Vagina (tissue), 2 donors: ENCODE results near the gene RNF144A. TPM values are rescaled to one million over a fixed set of nuclear protein-coding genes. Genes with fewer than 3 reads are reported as not detected.

Source experiments
- DNase-seq, 2 donors: peaks; one replicate each; pipeline ENCODE4 v3.0.0-alpha.2; 2017; ENCODE audit errors: extremely low spot score in 2 of 2
- H3K27ac ChIP-seq: fragments of 200-600 bp; sonication (generic); one replicate; pipeline ENCODE4 v1.5.1; 2019
- H3K27me3 ChIP-seq: fragments of 200-600 bp; sonication (generic); one replicate; pipeline ENCODE4 v1.5.1; 2019
- H3K36me3 ChIP-seq, 2 donors: fragments of 200-600 bp; sonication (generic); one replicate each; pipeline ENCODE4 v1.5.1; 2017 to 2019
- H3K4me1 ChIP-seq: fragments of 200-600 bp; sonication (generic); one replicate; pipeline ENCODE4 v1.5.1; 2019
- H3K4me3 ChIP-seq, 2 donors: fragments of 200-600 bp; sonication (generic); 1 replicate in 1 of 2; 2 replicates in 1 of 2; pipeline ENCODE4 v1.5.1; 2016 to 2019
- H3K9me3 ChIP-seq: fragments of 200-600 bp; sonication (generic); one replicate; pipeline ENCODE4 v1.5.1; 2019
- CTCF ChIP-seq, 3 experiments: fragments of 450-650 bp in 2 of 3; fragments of 200-600 bp in 1 of 3; sonication (generic) in 1 of 3; IDR thresholded peaks; one replicate each; pipeline ENCODE4 v1.5.1; 2017 to 2019; ENCODE audit warnings: antibody characterized with exemption in 3 of 3, mild to moderate bottlenecking in 2 of 3, moderate library complexity in 2 of 3
- POLR2A ChIP-seq, 2 donors: fragments of 450-650 bp; IDR thresholded peaks; one replicate each; pipeline ENCODE4 v1.6.1; 2017; ENCODE audit warnings: antibody characterized with exemption in 2 of 2, mild to moderate bottlenecking in 2 of 2, moderate library complexity in 2 of 2
- POLR2AphosphoS5 ChIP-seq, 2 donors: sonication (generic); formaldehyde crosslinking; IDR thresholded peaks; one replicate each; pipeline ENCODE4 v1.9.0; 2017; ENCODE audit warnings: antibody characterized with exemption in 2 of 2, mild to moderate bottlenecking in 2 of 2, low read depth in 1 of 2; ENCODE audit not compliant: insufficient read depth in 1 of 2
- intact Hi-C: fragments of 100-400 bp; cut with DNase I; formaldehyde crosslinking; loops from one replicate; pipeline ENCODE4 v1.15.1; 2023
- total RNA-seq: library from RNA; depleted of rRNA; stranded (reverse); fragments of >200 nt; gene quantifications from one replicate; pipeline ENCODE4 v1.2.3, GENCODE V29; 2016

The RNF144A gene
- total RNA-seq, 1 donor from 2014 or later = 17.2 TPM

GRCh38 chr2:7020468-7020867 lies 103.3 kb downstream of the RNF144A start:
- Histone ChIP-seq H3K4me1 (peaks cover 55% of the 10 kb centered on the region), H3K9me3 (no peaks in the 10 kb centered on the region), H3K36me3 (peaks cover 0 to 15% of the 10 kb centered on the region in 2 donors), H3K27me3 (no peaks in the 10 kb centered on the region), H3K4me3 (no peak overlapping the region), H3K27ac (no peak overlapping the region)
- DNase-seq = no peak
- no peak for TF ChIP-seq POLR2AphosphoS5 (IDR thresholded peaks at IDR 0.05; ENCODE audit: insufficient read depth in 1 of 2, low read depth in 1 of 2)
- no peak for TF ChIP-seq POLR2A (IDR thresholded peaks at IDR 0.05)
- no peak for TF ChIP-seq CTCF (IDR thresholded peaks at IDR 0.05)
- intact Hi-C loops = no loop called here

GRCh38 chr2:7020939-7021470 lies 103.8 kb downstream of the RNF144A start:
- peaks cover 0 to 15% of the 10 kb centered on the region in 2 donors for H3K36me3 ChIP-seq
- H3K27me3 ChIP-seq = no peaks in the 10 kb centered on the region
- no peak for DNase-seq
- H3K4me1 ChIP-seq = peaks cover 53% of the 10 kb centered on the region
- H3K9me3 ChIP-seq = no peaks in the 10 kb centered on the region
- no peak overlapping the region for H3K4me3 ChIP-seq
- no peak overlapping the region for H3K27ac ChIP-seq
- intact Hi-C loops = no loop called here
- TF ChIP-seq POLR2AphosphoS5 (IDR thresholded peaks at IDR 0.05; ENCODE audit: insufficient read depth in 1 of 2, low read depth in 1 of 2) (no peak), CTCF (IDR thresholded peaks at IDR 0.05) (no peak), POLR2A (IDR thresholded peaks at IDR 0.05) (no peak)

GRCh38 chr2:7022492-7023385 lies 105.5 kb downstream of the RNF144A start:
- Histone ChIP-seq H3K4me1 (peaks cover 52% of the 10 kb centered on the region), H3K4me3 (no peak overlapping the region), H3K27me3 (no peaks in the 10 kb centered on the region), H3K9me3 (no peaks in the 10 kb centered on the region), H3K36me3 (peaks cover 0 to 15% of the 10 kb centered on the region in 2 donors), H3K27ac (peak overlapping the region; percentile 65)
- TF ChIP-seq CTCF (IDR thresholded peaks at IDR 0.05) = no peak
- TF ChIP-seq POLR2A (IDR thresholded peaks at IDR 0.05) = no peak
- TF ChIP-seq POLR2AphosphoS5 (IDR thresholded peaks at IDR 0.05; ENCODE audit: insufficient read depth in 1 of 2, low read depth in 1 of 2) = no peak
- no peak for DNase-seq
- intact Hi-C loops = no loop called here

GRCh38 chr2:7023542-7023941 lies 106.3 kb downstream of the RNF144A start:
- intact Hi-C loops = no loop called here
- peaks cover 0 to 15% of the 10 kb centered on the region in 2 donors for H3K36me3 ChIP-seq
- H3K9me3 ChIP-seq = no peaks in the 10 kb centered on the region
- no peaks in the 10 kb centered on the region for H3K27me3 ChIP-seq
- DNase-seq = no peak
- peak overlapping the region; percentile 65 for H3K27ac ChIP-seq
- TF ChIP-seq POLR2AphosphoS5 (IDR thresholded peaks at IDR 0.05; ENCODE audit: insufficient read depth in 1 of 2, low read depth in 1 of 2) (no peak), CTCF (IDR thresholded peaks at IDR 0.05) (no peak), POLR2A (IDR thresholded peaks at IDR 0.05) (no peak)
- H3K4me1 ChIP-seq = peaks cover 44% of the 10 kb centered on the region
- H3K4me3 ChIP-seq = no peak overlapping the region

- peaks cover 0 to 15% of the 10 kb centered on the region in 2 donors for H3K36me3 ChIP-seq
- no peak overlapping the region for H3K4me3 ChIP-seq
- TF ChIP-seq CTCF (IDR thresholded peaks at IDR 0.05) (no peak), POLR2A (IDR thresholded peaks at IDR 0.05) (no peak)
- H3K9me3 ChIP-seq = no peaks in the 10 kb centered on the region
- intact Hi-C loops = no loop called here
- peaks cover 37% of the 10 kb centered on the region for H3K4me1 ChIP-seq
- DNase-seq = no peak
- peak overlapping the region; percentile 25 for H3K27ac ChIP-seq
- no peaks in the 10 kb centered on the region for H3K27me3 ChIP-seq
Measured at GRCh38 chr2:7024261-7024660, 107.0 kb downstream of the RNF144A start.
